ELF-1 (cell line): Measurements from ENCODE around the gene CDC42BPA.

Experiments used
- DNase-seq: peaks from one replicate; pipeline ENCODE4 v3.0.0-alpha.2; 2016; ENCODE audit warnings: low read depth, low spot score

CDC42BPA gene

DNA sequence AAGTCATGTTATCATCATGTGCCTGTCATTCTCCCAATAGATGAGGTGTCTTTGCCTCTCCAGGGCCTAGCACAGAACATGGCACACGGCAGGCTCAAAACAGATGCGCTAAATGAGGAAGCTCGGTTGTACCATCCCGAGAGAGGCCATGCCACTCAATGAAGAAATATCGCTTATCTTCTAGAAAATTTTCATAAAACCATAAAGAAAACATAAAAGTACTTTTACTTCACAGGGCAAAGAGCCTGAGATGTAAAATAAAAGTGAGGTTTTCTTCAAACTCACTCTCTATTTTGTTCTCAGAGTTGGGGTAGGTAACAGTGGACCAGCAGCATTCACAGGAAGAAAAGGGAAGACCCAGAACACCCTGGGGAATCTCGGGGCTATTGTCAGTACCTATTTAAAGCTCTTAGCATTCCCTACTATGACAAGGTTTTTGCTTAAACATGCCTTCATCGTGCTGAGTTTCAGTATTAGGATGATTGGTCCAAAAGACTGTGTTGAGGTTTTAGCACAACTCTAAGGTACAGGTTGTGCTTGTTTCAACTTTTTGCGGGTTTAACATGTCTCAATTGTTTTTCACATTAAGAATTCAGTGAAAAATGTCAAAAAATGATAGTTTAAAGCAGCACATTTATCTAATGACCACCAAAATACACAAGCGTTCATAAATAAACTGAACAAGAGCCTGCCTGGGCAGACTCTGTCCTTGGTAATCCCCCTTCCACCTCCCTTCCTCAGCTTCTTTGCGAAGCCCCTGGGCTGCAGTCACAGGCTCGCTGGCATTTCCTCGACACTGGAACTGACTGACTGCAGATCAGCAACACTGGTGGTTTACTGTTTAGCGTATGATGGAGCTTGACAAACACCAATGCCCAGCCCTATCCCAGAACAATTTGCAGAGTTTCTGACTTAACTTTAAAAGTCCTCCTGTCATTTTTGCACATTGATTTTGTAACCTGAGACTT, 322.6 kb downstream of the CDC42BPA start:
- DNase-seq = no peak

DNA sequence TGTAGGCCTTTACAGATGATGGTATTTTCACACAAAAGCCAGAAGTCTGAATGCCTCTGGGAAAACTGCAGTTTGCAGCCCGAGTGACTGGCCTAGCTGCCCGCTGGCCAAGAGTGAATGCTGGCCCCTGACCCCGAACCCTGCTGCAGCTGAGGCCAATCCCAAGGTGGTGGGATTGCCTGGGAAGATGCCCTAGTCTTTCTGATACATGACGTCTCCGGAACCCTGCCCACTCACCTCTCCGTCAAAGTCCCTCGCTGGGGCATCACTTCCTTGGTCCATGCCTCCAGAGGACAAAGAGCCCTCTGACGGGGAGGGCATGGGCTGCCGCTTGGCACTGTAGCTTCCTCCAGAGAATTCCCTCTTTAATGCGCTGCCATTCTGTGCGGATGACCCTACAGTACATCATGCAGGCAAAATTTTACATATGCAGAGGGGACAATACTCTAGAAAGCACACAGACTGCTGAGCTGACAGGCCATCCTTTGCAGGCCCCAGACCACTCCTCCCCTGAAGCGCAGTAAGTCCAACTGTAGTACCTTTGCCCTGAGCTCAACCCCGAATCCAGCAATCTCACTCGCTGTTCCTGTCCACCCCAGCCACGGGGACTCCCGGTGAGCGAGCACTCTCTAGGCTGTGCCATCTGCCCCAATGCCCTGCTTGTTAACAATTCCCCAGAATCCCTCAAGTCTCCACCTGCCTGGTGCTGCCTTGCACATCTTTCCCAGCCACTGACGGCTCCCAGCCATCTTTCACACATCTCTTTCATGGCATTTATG, 323.5 kb downstream of the CDC42BPA start:
- no peak for DNase-seq

DNA sequence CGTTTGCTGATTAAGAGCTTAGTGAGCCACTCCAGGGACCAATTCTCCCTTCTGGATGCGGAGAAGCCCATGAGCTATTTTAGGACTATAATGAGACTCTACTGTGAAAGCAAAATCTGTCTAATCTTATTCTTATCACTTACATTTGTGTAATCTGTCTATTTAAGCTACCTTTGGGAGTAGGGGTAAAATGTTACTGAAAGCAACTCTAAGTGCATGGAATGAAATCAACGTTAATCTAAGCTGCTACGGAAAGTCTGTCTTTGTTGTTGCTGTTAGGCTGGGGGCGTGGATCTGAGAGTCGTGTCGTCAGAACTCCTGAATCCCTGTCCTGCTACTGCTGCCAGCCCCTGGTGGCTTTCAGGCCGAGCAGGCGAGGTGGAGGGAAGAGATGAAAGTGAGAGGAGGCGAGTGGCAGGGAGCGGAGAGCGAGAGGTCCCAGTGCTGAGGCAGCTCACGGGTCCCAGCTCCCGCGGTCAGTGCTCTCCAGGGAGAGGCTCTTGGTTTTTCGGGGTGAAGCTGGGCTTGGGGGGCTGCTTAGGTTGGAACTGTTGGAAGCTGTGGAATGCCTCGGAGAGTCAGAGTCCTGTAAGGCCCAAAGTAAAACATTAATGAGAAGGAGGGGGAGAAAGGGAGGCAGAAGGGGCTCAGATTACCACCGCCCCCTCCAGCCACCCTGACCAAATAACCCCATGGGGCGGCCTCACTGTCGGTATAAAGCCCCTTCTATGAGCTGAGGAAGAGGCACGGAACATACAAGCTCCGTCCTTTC, 324.3 kb downstream of the CDC42BPA start:
- peak; percentile 20 for DNase-seq

DNA sequence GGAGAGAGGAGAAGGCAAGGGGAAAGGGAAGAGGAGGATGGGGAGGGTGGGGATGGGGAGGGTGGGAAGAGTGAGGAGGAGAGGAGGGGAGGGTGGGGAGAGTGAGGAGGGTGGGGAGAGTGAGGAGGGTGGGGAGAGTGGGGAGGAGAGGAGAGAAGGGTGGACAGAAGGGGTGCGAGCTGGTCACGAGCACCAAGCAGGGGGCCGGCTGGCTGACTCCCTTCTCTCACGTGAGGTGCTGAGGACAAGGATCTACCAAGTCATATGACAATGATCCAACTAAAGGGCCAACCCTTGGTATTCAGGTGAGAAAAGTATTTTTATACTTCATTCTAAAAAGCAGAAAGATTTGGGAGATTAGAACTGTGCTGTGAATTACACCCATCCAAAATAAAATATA, 326.4 kb downstream of the CDC42BPA start:
- DNase-seq = no peak

DNA sequence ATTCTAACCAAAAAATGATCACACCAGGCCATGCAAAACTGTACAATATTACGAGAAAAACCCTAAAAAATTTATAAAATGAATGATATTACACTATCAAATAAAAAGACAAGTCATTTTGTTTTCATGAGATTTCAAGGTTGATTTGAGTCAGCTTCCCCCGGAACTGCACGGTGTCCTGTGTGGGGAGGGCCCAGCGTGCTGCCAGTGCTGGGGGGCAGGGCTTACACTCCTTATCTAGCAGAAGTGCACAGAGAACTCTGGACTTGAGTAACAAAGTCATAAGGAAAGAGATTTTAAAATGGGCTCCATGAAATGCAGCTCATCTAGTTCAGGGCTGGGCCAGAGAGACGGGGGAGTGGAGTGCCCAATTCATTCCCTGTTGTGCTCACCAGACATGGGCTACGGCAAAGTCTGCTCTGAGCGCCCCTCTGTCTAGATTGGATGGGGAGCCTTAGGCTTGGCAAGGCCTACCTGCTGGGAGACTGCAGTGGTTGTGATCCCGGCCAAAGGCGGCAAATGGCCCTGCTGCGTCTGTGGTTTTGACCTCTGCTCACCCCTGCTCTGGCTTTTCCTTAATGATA, 328.1 kb downstream of the CDC42BPA start:
- no peak for DNase-seq

DNA sequence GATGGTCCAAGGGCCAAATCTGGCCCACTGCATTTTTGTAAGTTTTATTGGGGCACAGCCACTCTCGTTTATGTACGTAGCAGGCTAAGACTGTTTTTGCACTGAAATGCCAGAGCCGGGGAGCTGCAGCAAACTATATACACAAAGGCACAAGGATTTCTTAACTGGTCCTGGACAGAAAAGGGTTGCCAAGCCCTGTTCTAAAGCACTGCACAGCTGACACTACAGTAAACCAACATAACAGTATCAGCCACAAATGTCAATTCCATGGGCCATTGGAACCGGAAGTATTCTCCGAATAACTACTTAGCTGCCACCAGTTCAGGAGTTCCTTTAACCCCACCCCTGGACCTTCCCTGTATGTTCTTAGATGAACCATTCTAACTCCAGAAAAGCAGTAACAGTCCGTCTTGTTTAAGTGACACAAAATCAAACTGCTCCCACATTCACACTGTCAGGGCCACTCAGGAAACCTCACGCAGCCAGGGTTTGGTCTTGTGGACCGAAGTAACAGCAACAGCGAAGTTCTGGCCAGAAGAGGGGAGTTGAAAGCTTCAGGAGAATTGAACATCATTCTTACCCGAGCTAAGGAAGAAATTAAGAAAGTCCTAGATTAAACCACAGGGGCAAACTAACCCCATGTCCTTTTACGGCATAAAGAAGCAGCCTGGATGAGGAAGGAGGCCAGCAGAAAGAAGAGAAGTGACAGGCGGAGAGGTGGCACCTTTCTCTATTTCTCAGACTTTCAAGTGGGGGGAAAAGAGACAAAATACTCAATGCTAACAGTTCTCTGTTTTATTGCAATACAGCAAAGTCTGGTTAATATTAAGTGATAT, 329.0 kb downstream of the CDC42BPA start:
- DNase-seq = no peak

DNA sequence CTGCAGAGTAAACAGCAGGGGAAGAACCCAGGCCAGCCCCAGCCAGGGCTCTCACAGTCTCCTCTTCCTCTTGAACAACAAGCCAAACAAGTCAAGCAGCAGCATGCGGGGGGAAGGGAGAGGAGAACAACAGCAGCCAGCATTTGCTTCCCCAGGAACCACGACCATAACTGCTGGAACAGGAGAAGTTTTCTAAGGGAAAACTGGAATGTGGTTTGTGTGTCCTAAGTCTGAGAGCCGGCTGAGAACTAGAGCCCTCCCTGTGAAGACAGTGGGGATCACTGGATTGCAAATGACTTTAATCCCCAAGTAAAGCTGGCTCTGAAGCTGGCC, 330.0 kb downstream of the CDC42BPA start:
- DNase-seq = peak; percentile 68

DNA sequence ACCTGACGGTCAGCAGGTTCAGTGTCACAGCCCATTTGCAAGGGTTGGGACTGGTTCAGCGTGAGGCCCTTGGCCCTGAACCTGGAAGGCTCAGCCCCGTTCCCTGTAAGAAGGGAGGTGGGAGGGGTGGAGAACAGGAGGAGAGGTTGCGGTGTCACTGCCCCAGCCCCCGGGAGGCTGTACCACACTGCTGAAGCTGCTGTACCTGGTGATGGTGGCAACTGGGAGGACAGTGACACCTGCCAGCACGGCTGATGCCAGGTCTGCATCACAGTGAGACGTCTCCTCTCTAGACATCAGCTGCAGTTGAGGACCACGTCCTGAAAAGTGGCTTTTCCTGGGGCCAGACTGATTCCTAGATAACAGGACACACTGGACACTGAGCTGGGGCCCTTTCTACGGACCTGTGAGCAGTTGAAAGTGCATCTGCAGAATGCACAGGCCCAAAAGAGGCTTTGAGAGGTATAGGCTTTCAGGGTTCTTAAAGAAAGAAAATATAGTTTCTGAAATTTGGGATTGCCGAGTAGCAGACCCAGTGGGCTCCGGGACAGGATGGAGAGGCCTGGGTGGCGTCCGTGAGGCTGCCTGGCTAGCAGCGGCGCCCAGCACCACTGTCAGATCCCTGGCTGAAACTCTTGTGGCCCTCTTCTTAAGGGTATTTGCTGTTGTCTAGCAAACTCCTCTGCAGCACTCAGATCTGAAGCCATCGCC, 330.5 kb downstream of the CDC42BPA start:
- no peak for DNase-seq

DNA sequence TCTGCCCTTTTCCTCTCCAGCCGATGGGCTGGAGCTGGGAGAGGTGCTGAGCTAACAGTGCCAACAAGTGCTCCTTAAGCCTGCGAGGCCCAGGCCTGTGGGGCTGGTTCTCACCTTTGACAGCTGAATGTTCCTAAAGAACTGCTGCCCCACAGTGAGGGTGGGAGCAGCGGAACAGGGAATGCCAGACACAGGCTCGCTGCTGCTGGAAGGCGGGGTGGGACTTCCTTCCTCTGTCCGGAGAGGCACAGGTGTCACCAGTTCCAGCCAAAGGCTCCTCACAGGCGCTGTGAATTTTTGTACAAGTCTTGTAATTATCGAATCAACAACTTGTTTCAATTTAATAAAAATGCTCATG, 331.1 kb downstream of the CDC42BPA start:
- DNase-seq = no peak

DNA sequence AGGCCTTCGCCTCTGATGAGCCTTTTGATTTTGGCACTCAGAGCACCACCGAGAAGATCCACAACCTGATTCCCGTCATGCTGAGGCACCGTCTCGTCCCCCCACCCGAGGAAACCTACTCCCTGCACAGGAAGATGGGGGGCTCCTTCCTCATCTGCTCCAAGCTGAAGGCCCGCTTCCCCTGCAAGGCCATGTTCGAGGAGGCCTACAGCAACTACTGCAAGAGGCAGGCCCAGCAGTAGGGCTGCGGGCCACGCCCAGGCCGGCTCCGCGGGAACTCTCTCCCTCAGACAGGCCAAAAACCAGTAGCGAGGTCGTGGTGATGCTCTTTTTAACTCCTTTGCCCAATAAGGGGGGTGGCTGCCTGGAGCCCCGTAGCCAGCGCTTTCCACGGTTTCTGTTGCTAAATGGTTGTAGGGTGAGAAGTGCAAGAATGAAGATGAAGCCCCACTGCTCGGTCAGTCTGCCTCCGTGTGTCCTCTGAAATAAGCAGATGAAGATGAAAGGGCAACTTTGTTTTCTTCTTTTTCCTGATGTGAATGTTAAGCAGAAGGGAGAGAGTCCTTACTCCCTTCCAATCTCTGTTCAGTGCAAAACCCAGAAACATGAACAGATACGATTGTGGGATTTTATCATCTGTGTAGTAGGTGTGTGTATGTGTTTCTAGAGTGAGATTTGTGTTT, 331.7 kb downstream of the CDC42BPA start:
- DNase-seq = no peak

DNA sequence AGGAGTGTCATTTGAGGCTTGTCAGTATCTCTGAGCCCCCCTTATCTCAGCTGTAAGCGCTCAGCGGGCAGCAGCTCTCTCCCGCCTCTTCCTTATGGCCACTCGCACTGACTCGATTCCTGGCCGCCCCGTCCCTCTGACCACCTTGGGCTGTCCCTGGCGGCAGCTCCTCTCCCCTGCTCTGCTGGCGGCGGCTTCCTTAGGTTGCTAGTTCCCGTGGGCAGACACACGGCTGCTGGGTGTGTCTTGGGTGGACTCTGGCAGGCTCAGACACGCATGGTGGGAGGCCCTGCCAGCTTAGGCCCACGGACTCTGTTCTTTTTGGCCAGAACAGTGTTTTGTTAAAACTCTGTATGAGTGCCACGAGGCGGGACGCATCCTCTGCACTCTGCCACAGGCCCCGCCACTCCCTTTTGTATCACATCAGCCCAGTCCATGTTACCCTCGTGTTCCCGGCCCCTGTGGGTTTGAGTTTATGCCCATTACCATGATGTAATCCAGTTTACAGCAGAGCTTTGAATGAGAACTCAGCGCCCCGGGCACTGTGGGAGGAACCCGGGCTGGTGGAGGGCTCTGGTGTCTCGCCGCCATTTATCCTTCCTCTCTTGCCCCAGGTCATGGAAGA, 332.3 kb downstream of the CDC42BPA start:
- DNase-seq = peak; percentile 24

DNA sequence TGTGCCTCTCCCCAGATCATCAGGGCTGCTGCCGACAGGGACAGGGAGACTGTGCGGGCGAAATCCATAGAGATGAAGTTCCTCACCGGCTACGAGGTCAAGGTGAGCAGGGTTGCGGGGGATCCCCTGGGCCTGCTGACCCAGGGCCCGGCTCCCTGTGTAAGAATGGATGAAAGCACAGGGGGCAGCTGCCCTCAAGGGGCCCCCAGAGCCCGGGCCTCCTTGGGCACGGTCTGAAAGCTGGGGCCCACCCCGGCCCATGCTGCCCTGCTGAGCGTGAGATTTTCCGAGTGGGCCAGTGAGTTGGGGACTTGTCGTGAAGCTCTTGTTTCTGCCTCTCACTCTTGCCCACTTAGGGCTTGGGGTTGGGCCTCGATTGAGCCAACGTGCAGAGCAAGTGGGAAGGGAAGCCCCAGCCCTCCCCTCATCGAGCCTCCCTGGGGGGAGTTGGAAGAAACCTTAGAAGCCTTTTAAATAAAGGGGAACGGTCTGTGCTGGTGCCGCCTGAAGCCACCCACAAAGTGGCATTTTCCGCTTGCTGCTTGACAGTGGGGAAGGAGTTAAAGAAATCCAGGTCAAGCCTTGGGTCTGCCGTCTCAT, 333.0 kb downstream of the CDC42BPA start:
- DNase-seq = no peak

DNA sequence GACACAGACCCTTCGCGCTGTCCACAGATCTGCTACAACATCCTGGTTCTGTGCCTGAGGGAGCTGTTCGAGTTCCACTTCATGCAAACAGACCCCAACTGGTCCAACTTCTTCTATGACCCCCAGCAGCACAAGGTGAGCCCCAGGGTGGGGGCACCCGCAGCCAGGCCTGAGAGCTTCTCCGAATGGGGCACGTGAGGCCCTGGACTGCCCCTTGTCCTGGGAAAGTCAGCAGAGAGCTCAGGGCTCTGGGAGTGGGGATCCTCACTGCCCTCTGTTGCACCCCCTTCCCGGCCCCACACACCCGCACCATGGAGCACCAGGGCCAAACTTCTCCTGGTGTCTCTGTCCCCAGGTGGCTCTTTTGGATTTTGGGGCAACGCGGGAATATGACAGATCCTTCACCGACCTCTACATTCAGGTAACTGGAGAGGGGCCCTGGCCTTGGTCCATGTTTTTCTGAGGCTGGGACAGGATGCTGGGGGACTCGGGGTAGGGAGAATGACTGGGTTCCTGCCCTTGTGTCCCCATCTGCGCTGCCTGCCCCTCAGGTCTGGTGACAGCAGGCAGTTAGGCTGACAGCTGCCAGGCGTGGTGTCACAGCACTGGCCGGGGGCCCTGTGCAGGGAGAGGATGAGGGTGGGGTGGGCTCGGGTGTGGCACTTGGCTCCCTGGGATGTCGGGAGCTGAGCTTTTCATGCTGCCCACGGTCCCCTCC, 333.6 kb downstream of the CDC42BPA start:
- no peak for DNase-seq

DNA sequence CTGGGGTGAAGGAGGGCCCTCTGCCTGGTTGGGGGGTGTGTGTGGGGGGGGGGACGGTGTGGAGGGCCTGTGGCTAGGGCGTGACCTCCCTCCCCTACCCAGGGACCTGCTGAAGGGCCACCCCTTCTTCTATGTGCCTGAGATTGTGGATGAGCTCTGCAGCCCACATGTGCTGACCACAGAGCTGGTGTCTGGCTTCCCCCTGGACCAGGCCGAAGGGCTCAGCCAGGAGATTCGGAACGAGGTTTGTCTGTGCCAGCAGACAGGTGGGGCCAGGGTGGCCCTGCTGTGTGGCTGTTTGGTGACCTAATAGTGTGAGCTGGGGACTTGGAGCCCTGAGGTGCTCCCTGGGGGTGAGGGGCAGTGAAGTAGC, 334.3 kb downstream of the CDC42BPA start:
- no peak for DNase-seq

DNA sequence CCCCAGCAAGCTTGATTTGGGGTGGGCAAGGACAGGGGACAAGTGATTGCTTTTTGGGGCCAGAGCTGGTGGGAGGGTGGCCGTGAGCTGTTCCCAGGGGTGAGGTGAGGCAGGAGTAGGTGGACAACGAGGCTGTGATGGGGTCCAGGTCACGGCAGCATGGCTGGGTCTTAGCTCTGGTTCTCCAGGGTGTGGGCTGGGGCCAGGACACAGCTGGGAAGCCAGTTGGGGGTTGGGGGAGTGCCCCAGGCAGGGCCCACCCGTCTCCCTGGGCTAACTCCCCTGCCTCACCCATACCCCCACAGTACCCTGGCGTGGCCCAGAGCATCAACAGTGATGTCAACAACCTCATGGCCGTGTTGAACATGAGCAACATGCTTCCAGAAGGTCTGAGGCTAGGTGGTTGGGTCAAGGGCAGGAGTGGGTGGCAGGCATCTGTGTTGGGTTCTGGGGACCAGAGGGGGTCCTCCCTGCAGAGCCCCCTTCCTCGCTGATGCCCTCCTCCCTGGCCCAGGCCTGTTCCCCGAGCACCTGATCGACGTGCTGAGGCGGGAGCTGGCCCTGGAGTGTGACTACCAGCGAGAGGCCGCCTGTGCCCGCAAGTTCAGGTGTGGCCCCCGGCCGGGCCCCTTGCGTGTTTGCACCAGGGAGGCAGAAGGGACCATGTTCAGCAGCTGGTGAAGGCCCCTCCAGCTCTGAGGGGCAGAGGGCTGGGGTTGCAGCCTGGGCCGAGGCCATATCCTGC, 334.9 kb downstream of the CDC42BPA start:
- no peak for DNase-seq

DNA sequence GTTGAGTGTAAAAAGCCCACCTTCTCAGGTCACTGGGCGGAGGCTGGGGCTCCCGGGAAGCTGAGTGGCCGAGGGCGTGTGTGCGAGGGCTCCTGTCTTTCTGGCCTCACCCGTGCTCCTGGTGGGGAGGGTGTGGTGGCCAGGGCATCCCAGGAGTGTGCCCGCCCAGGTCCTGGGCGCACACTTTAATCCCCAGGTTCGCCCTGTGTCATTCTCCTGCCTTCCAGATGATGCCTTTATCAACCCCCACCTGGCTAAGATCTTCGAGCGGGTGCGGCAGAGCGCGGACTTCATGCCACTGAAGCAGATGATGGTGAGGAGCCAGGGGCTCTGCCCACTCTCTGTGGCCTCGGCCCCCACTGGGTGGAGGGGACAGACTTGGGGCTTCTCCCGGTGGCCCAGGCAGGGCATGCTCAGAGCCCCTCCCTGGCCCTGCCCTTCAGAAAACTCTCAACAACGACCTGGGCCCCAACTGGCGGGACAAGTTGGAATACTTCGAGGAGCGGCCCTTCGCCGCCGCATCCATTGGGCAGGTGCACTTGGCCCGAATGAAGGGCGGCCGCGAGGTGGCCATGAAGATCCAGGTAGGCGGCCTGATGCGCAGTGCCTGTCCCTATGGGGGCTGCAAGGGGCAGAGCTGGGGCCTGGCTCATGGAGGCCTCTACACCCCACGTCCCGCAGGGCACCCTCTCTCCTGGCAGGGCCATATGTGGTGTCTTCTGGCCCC, 335.7 kb downstream of the CDC42BPA start:
- DNase-seq = no peak

DNA sequence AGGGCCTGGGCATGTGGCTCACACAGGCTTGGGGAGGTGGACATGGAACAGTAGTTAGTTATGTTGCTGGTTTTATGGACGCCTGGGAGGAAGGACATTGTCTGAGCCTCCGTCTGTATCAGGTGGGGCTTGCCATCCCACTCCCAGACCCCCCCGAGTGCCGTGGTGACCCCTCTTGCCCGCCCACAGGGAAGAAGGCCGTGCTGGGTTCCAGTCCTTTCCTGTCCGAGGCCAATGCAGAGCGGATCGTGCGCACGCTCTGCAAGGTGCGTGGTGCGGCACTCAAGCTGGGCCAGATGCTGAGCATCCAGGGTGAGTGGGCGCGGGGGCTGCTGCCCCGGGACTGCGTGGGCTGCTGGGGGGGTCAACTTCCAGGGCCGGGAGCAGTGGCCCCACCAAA, 336.5 kb downstream of the CDC42BPA start:
- DNase-seq = no peak
